Neural cell (in vitro differentiated cells): ENCODE results near the gene CRIP3.

Source experiments
- CTCF ChIP-seq: fragments of 450-650 bp; IDR thresholded peaks from 2 replicates; pipeline ENCODE4 v1.5.1; 2014; ENCODE audit warnings: antibody characterized with exemption, mild to moderate bottlenecking, moderate library complexity; ENCODE audit not compliant: poor library complexity, severe bottlenecking
- EP300 ChIP-seq: fragments of 450-650 bp; conservative IDR thresholded peaks from 2 replicates; pipeline ENCODE4 v1.6.1; 2014; ENCODE audit warnings: antibody characterized with exemption, mild to moderate bottlenecking, moderate library complexity; ENCODE audit not compliant: poor library complexity, severe bottlenecking
- EZH2 ChIP-seq: fragments of 200-600, 300-800 bp; shearing (Covaris generic), sonication (generic); IDR thresholded peaks from 2 replicates; pipeline ENCODE4 v1.6.1; 2014; ENCODE audit warnings: antibody characterized with exemption, low read length, borderline replicate concordance, mild to moderate bottlenecking; ENCODE audit not compliant: insufficient read depth, poor library complexity, severe bottlenecking
- POLR2AphosphoS5 ChIP-seq: IDR thresholded peaks from 2 replicates; pipeline ENCODE4 v1.6.1; 2012

GRCh38 chr6:43298565-43299337 is 9.9 kb downstream of the CRIP3 start:
- TF ChIP-seq CTCF: no peak
- no peak for TF ChIP-seq EZH2
- no peak for TF ChIP-seq POLR2AphosphoS5
- TF ChIP-seq EP300: no peak
